Measurements from ENCODE around the gene USP17L17. TPM values are rescaled to one million over a fixed set of nuclear protein-coding genes. Genes with fewer than 3 reads are reported as not detected.

Gene USP17L17
- not detected in 2 replicates for total RNA-seq

GRCh38 chr4:9243579-9243978 lies at the start of gene USP17L17:
Gene USP17L17 (plus strand): TSS chr4:9243879. CDS start chr4:9243879, 0 bp downstream.

GRCh38 chr4:9210357-9210756 lies 33.3 kb upstream of the USP17L17 start, which contains the start of gene USP17L10:
Gene USP17L10 (plus strand): TSS chr4:9210657. CDS start chr4:9210657, 0 bp downstream.

GRCh38 chr4:9215105-9215504 lies 28.6 kb upstream of the USP17L17 start, which contains the start of gene USP17L11:
Gene USP17L11 (plus strand): TSS chr4:9215405. CDS start chr4:9215405, 0 bp downstream.

GRCh38 chr4:9219852-9220251 lies 23.8 kb upstream of the USP17L17 start, which contains the start of gene USP17L12:
Gene USP17L12 (plus strand): TSS chr4:9220152. CDS start chr4:9220152, 0 bp downstream.

GRCh38 chr4:9224596-9224995 lies 19.1 kb upstream of the USP17L17 start, which contains the start of gene USP17L13:
Gene USP17L13 (plus strand): TSS chr4:9224896. CDS start chr4:9224896, 0 bp downstream.

GRCh38 chr4:9234085-9234484 lies 9.6 kb upstream of the USP17L17 start, which contains the start of gene USP17L15:
Gene USP17L15 (plus strand): TSS chr4:9234385. CDS start chr4:9234385, 0 bp downstream.

GRCh38 chr4:9247953-9248680 lies 4.4 kb downstream of the USP17L17 start, which contains the start of gene USP17L18:
Gene USP17L18 (plus strand): TSS chr4:9248630. CDS start chr4:9248630, 0 bp downstream.

GRCh38 chr4:9253078-9253477 lies 9.4 kb downstream of the USP17L17 start, which contains the start of gene USP17L19:
Gene USP17L19 (plus strand): TSS chr4:9253378. CDS start chr4:9253378, 0 bp downstream.

GRCh38 chr4:9257824-9258223 lies 14.1 kb downstream of the USP17L17 start, which contains the start of gene USP17L20:
Gene USP17L20 (plus strand): TSS chr4:9258124. CDS start chr4:9258124, 0 bp downstream.

GRCh38 chr4:9262572-9262971 lies 18.9 kb downstream of the USP17L17 start, which contains the start of gene USP17L21:
Gene USP17L21 (plus strand): TSS chr4:9262872. CDS start chr4:9262872, 0 bp downstream.

GRCh38 chr4:9267319-9267718 lies 23.6 kb downstream of the USP17L17 start, which contains the start of gene USP17L22:
Gene USP17L22 (plus strand): TSS chr4:9267619. CDS start chr4:9267619, 0 bp downstream.

Other genes starting within 250 kb of the USP17L17 start
- not detected in 2 replicates for gene FAM90A26, start 73.5 kb upstream of the USP17L17 start, total RNA-seq
- not detected in 2 replicates for gene USP17L10, start 33.2 kb upstream of the USP17L17 start, total RNA-seq
- not detected in 2 replicates for gene USP17L11, start 28.5 kb upstream of the USP17L17 start, total RNA-seq
- gene USP17L12, start 23.7 kb upstream of the USP17L17 start, total RNA-seq, result not detected in 2 replicates
- gene USP17L13, start 19.0 kb upstream of the USP17L17 start, total RNA-seq, result not detected in 2 replicates
- not detected in 2 replicates for gene USP17L15, start 9.5 kb upstream of the USP17L17 start, total RNA-seq
- gene USP17L18, start 4.8 kb downstream of the USP17L17 start, total RNA-seq, result not detected in 2 replicates
- not detected in 2 replicates for gene USP17L19, start 9.5 kb downstream of the USP17L17 start, total RNA-seq
- gene USP17L20, start 14.2 kb downstream of the USP17L17 start, total RNA-seq, result not detected in 2 replicates
- not detected in 2 replicates for gene USP17L21, start 19.0 kb downstream of the USP17L17 start, total RNA-seq
- not detected in 2 replicates for gene USP17L22, start 23.7 kb downstream of the USP17L17 start, total RNA-seq
- not detected in 2 replicates for gene USP17L24, start 81.3 kb downstream of the USP17L17 start, total RNA-seq
- not detected in 2 replicates for gene USP17L25, start 86.0 kb downstream of the USP17L17 start, total RNA-seq
- not detected in 2 replicates for gene USP17L26, start 90.8 kb downstream of the USP17L17 start, total RNA-seq
- gene USP17L5, start 95.5 kb downstream of the USP17L17 start, total RNA-seq, result not detected in 2 replicates
- gene USP17L27, start 100.3 kb downstream of the USP17L17 start, total RNA-seq, result not detected in 2 replicates
- gene USP17L28, start 105.0 kb downstream of the USP17L17 start, total RNA-seq, result not detected in 2 replicates
- not detected in 2 replicates for gene USP17L29, start 109.8 kb downstream of the USP17L17 start, total RNA-seq
- not detected in 2 replicates for gene USP17L30, start 119.2 kb downstream of the USP17L17 start, total RNA-seq
- gene DEFB131A, start 200.5 kb downstream of the USP17L17 start, total RNA-seq, result not detected in 2 replicates